Measurements from ENCODE around the gene CTXN3. TPM values are rescaled to one million over a fixed set of nuclear protein-coding genes. Genes with fewer than 3 reads are reported as not detected.

CTXN3 gene
- total RNA-seq, 6 experiments from 2014 or later, result not detected

GRCh38 chr5:127652952-127653611 is 4.2 kb downstream of the CTXN3 start:
- Histone ChIP-seq H3K4me3 (no peak overlapping the region), H3K9me3 (no peaks in the 10 kb centered on the region), H3K36me3 (no peaks in the 10 kb centered on the region), H3K27ac (no peak overlapping the region), H3K4me1 (no peaks in the 10 kb centered on the region), H3K27me3 (no peaks in the 10 kb centered on the region)
- TF ChIP-seq POLR2A (IDR thresholded peaks at IDR 0.05), result no peak
- no peak for TF ChIP-seq CTCF (IDR thresholded peaks at IDR 0.05)
- no peak for ATAC-seq
- intact Hi-C loops (cut with DNase I), result no loop called here
- DNase-seq, result no peak
- 67% methylated on average over 7 of the region's 7 CpGs for WGBS (ENCODE audit: insufficient coverage, low coverage, low lambda C conversion rate, missing lambda C conversion rate)

DNA sequence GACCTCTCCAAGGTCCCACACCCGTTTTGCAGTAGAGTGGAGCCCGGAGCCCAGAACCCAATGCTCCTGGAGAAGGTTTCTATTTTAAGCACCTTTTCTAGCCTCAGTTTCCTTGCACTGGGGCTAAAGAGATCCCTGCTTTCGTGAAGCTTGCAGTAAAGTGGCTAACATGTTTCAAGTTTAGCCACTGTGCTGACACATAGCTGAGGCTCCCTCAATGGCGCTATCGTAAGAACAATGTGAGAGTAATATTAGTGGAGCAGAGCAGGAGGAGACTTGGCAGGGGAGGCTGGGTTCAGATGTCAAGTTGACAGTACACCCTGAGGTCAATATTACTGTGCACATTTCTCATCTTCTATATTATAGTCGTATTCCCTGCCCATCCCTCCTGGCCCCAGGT is 7.9 kb downstream of the CTXN3 start:
- Histone ChIP-seq H3K27ac (no peak overlapping the region), H3K27me3 (no peaks in the 10 kb centered on the region), H3K4me3 (no peak overlapping the region), H3K9me3 (no peaks in the 10 kb centered on the region), H3K36me3 (no peaks in the 10 kb centered on the region), H3K4me1 (no peaks in the 10 kb centered on the region)
- DNase-seq (no peak), ATAC-seq (no peak)
- TF ChIP-seq CTCF (IDR thresholded peaks at IDR 0.05) (no peak), POLR2A (IDR thresholded peaks at IDR 0.05) (no peak)
- intact Hi-C loops (cut with DNase I), result no loop called here
- 47% methylated on average over 3 of the region's 6 CpGs for WGBS (ENCODE audit: insufficient coverage, low coverage, low lambda C conversion rate, missing lambda C conversion rate)

DNA sequence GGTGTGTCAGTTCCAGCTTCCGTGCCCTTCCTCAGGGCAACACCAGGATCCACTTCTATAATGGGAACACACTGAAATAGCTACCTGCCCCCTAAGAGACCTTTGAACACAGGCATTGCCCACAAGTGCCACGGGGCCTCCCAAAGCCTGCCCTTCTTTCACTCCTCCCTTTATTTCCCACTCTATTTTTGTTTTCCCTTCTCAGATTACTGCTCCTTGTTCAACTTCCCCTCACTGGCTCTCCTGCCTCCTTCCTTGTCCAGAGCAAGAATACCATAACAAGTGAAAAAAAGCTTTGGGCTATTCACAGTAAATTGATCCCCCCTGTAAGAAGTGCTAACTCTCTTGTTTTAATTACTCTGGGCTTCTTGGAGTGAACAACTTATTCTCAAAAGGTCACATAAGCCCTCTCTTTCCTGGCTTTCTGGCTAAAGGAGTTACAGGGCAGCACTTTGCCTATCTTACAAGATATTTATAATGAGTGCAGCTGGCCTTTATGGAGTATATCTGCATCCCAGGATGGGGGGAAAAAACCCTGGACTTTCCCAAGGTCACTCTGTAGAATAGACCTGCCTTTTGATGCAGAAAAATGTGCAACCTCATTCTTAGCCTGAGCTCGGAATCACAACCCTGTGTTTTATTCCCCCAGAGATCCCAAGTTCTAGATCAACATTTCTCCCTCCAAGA is 11.3 kb downstream of the CTXN3 start:
- DNase-seq, result no peak
- Histone ChIP-seq H3K9me3 (no peaks in the 10 kb centered on the region), H3K27me3 (no peaks in the 10 kb centered on the region), H3K4me3 (no peak overlapping the region), H3K27ac (no peak overlapping the region), H3K4me1 (no peaks in the 10 kb centered on the region), H3K36me3 (no peaks in the 10 kb centered on the region)
- intact Hi-C loops (cut with DNase I), result no loop called here
- TF ChIP-seq POLR2A (IDR thresholded peaks at IDR 0.05), result no peak
- no peak for TF ChIP-seq CTCF (IDR thresholded peaks at IDR 0.05)
- no peak for ATAC-seq
- WGBS (ENCODE audit: insufficient coverage, low coverage, low lambda C conversion rate, missing lambda C conversion rate), result 38% methylated on average over 3 of the region's 3 CpGs

DNA sequence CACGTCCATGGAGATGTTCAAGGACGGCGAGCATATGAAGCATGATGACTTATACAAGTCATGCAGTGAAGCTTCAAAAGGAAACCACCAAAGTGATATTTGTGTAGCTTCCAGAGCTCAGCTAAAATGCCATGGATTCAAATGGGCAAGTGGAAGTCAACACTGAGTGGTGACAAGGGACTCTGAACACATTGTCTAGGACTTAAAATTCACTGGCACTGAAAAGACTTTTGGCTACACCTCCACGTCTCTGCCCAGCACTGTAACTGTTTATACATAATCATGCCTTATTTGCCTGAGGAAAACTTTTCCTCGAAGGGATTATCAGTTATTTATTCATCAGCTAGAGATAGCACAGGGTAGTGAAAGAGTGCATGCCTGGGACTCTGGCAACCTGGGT is 15.2 kb downstream of the CTXN3 start:
- no peaks in the 10 kb centered on the region for H3K36me3 ChIP-seq
- H3K4me1 ChIP-seq, result no peaks in the 10 kb centered on the region
- TF ChIP-seq POLR2A (IDR thresholded peaks at IDR 0.05), result no peak
- no peak for TF ChIP-seq CTCF (IDR thresholded peaks at IDR 0.05)
- intact Hi-C loops (cut with DNase I), result no loop called here
- no peak overlapping the region for H3K4me3 ChIP-seq
- no peak overlapping the region for H3K27ac ChIP-seq
- WGBS (ENCODE audit: insufficient coverage, low coverage, low lambda C conversion rate, missing lambda C conversion rate), result 71% methylated on average over 5 of the region's 5 CpGs
- H3K27me3 ChIP-seq, result no peaks in the 10 kb centered on the region
- DNase-seq (no peak), ATAC-seq (no peak)
- no peaks in the 10 kb centered on the region for H3K9me3 ChIP-seq
